ENCODE measurements around the gene FCGR2B.
"Not testable (repeated sequence)": the region's sequence is repeated elsewhere in the genome, so short reads cannot be mapped to it uniquely, and the experiment has no call there.

The FCGR2B gene

GRCh38 chr1:161644855-161645254 is 18.1 kb upstream of the FCGR2B start:
- H3K27ac ChIP-seq, result not testable (repeated sequence)

GRCh38 chr1:161647507-161648360 is 15.2 kb upstream of the FCGR2B start:
- TF ChIP-seq CTCF (IDR thresholded peaks at IDR 0.05), result peak; percentile 80
- not testable (repeated sequence) for H3K27ac ChIP-seq

GRCh38 chr1:161653541-161653940 is 9.4 kb upstream of the FCGR2B start:
- not testable (repeated sequence) for H3K27ac ChIP-seq

GRCh38 chr1:161653971-161654370 is 9.0 kb upstream of the FCGR2B start:
- H3K27ac ChIP-seq, result not testable (repeated sequence)

- not testable (repeated sequence) for H3K27ac ChIP-seq
Observed at GRCh38 chr1:161658524-161658923, 4.4 kb upstream of the FCGR2B start.

- H3K27ac ChIP-seq, result not testable (repeated sequence)
Observed at GRCh38 chr1:161661660-161662311, 1.2 kb upstream of the FCGR2B start.

GRCh38 chr1:161663569-161663968 is 626 bp downstream of the FCGR2B start:
- H3K27ac ChIP-seq, result not testable (repeated sequence)

GRCh38 chr1:161664689-161665088 is 1.7 kb downstream of the FCGR2B start:
- not testable (repeated sequence) for H3K27ac ChIP-seq

- H3K27ac ChIP-seq, result not testable (repeated sequence)
Observed at GRCh38 chr1:161671045-161672020, 8.4 kb downstream of the FCGR2B start.

- H3K27ac ChIP-seq, result not testable (repeated sequence)
Observed at GRCh38 chr1:161673437-161673836, 10.5 kb downstream of the FCGR2B start.

GRCh38 chr1:161674447-161674846 is 11.5 kb downstream of the FCGR2B start:
- H3K27ac ChIP-seq, result not testable (repeated sequence)

GRCh38 chr1:161674908-161675307 is 12.0 kb downstream of the FCGR2B start:
- H3K27ac ChIP-seq, result not testable (repeated sequence)

- H3K27ac ChIP-seq, result no peak overlapping the region
- TF ChIP-seq ZFX (IDR thresholded peaks at IDR 0.05; ENCODE audit: borderline replicate concordance) (no peak), CTCF (IDR thresholded peaks at IDR 0.05) (no peak)
Observed at GRCh38 chr1:161676441-161676840, 13.5 kb downstream of the FCGR2B start.
